ENCODE data around the gene OR2T11. TPM values are rescaled to one million over a fixed set of nuclear protein-coding genes. Genes with fewer than 3 reads are reported as not detected.
"Not testable (repeated sequence)": the region's sequence is repeated elsewhere in the genome, so short reads cannot be mapped to it uniquely, and the experiment has no call there.

OR2T11 gene, protein sequence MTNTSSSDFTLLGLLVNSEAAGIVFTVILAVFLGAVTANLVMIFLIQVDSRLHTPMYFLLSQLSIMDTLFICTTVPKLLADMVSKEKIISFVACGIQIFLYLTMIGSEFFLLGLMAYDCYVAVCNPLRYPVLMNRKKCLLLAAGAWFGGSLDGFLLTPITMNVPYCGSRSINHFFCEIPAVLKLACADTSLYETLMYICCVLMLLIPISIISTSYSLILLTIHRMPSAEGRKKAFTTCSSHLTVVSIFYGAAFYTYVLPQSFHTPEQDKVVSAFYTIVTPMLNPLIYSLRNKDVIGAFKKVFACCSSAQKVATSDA
- total RNA-seq (not detected in 2 replicates), polyA plus RNA-seq (not detected in 2 replicates)

DNA sequence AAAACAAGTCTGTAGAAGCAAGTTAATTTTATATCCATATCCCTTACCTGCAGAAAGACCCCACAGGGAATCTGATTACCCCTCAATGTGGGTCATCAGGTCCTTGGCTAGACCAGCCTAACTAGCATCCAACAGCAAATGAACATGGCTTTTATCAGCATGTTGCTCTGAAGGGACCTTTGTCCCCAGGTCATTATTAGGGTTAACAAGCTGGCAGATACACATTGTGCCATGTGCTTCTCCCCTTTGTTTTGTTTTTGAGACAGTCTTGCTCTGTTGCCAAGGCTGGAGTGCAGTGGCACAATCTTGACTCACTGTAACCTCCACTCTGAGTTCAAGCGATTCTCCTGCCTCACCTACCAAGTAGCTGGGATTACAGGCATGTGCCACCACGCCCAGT, at the start of gene OR2T11:
Gene OR2T11, minus strand, starts transcription at position 101 of the 400 bp plus-strand sequence. CDS start 7,963 bp downstream, outside the sequence.
- not testable (repeated sequence) for H3K27me3 ChIP-seq; H3K4me3 ChIP-seq; H3K4me1 ChIP-seq (ENCODE audit: insufficient read depth); H4K20me1 ChIP-seq (ENCODE audit: insufficient read depth, poor library complexity, severe bottlenecking); H3K9me3 ChIP-seq (ENCODE audit: low read depth); H2AFZ ChIP-seq; H3K79me2 ChIP-seq; H3K36me3 ChIP-seq (replicated peaks; ENCODE audit: insufficient read depth, low read depth); H3K27ac ChIP-seq; H3K9me2 ChIP-seq (replicated peaks; ENCODE audit: insufficient read depth); DNase-seq (ENCODE audit: low spot score); H3K4me2 ChIP-seq
- no CpG with 5 or more reads among the region's 2 CpGs for WGBS (ENCODE audit: low lambda C conversion rate, missing lambda C conversion rate)

DNA sequence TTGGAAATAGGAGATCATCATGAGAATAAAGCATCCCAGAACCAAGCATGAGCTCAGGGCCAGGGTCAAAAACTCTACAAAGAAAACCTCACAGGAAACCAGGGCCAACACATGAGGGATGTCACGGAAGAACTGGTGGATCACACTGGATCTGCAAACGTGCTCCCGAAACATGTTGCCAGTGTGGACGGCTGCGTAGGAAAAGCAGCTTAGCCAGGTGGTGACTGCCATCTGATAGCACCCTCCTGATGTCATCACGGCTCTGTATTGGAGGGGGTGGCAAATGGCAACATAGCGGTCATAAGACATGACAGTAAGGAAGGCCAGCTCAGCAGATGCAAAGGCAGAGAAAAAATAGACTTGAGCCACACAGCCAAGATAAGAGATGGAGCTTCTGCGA, 46.8 kb upstream of the OR2T11 start:
- H3K79me2 ChIP-seq, result no peaks in the 10 kb centered on the region
- no peak overlapping the region for H3K27ac ChIP-seq
- H3K4me3 ChIP-seq, result no peak overlapping the region
- H3K9me3 ChIP-seq (ENCODE audit: low read depth), result peaks cover 7% of the 10 kb centered on the region
- no peaks in the 10 kb centered on the region for H3K36me3 ChIP-seq (replicated peaks; ENCODE audit: insufficient read depth, low read depth)
- no peak for TF ChIP-seq EZH2 (IDR thresholded peaks at IDR 0.05; ENCODE audit: borderline replicate concordance)
- TF ChIP-seq, protein P1, sequence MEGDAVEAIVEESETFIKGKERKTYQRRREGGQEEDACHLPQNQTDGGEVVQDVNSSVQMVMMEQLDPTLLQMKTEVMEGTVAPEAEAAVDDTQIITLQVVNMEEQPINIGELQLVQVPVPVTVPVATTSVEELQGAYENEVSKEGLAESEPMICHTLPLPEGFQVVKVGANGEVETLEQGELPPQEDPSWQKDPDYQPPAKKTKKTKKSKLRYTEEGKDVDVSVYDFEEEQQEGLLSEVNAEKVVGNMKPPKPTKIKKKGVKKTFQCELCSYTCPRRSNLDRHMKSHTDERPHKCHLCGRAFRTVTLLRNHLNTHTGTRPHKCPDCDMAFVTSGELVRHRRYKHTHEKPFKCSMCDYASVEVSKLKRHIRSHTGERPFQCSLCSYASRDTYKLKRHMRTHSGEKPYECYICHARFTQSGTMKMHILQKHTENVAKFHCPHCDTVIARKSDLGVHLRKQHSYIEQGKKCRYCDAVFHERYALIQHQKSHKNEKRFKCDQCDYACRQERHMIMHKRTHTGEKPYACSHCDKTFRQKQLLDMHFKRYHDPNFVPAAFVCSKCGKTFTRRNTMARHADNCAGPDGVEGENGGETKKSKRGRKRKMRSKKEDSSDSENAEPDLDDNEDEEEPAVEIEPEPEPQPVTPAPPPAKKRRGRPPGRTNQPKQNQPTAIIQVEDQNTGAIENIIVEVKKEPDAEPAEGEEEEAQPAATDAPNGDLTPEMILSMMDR (IDR thresholded peaks at IDR 0.05; ENCODE audit: poor library complexity), result no peak
- no peak for TF ChIP-seq EZH2phosphoT487 (IDR thresholded peaks at IDR 0.05; ENCODE audit: low read depth, severe bottlenecking, unreplicated experiment)
- no peaks in the 10 kb centered on the region for H3K9me2 ChIP-seq (replicated peaks; ENCODE audit: insufficient read depth)
- no peak for DNase-seq (ENCODE audit: low spot score)
- H2AFZ ChIP-seq, result no peak overlapping the region
- WGBS (ENCODE audit: low lambda C conversion rate, missing lambda C conversion rate), result 76% methylated on average over 8 of the region's 8 CpGs
- no peaks in the 10 kb centered on the region for H3K4me1 ChIP-seq (ENCODE audit: insufficient read depth)
- no peaks in the 10 kb centered on the region for H4K20me1 ChIP-seq (ENCODE audit: insufficient read depth, poor library complexity, severe bottlenecking)
- no peaks in the 10 kb centered on the region for H3K27me3 ChIP-seq
- no peak overlapping the region for H3K4me2 ChIP-seq

DNA sequence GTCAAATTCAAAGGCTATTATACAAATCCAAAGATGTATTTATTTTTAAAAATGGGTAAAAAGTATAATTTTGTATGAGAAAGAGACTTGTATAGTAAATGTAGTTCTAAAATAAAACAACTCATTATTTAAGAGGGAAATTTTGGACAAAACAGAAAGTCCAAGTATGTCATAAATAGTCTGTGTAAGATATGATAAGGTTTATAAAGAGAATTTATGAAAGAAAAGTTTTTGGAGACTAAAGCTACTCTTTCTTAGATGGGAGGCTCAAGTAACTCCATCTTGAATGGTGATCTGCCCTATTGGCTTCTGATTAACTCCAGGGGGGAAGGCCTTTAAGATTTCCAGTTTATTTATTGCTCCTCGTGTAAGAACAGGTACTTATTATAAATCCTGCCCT, 35.1 kb upstream of the OR2T11 start:
- no peak overlapping the region for H3K27ac ChIP-seq
- TF ChIP-seq, protein P1 (IDR thresholded peaks at IDR 0.05; ENCODE audit: poor library complexity), result no peak
- TF ChIP-seq EZH2phosphoT487 (IDR thresholded peaks at IDR 0.05; ENCODE audit: low read depth, severe bottlenecking, unreplicated experiment), result no peak
- no peak for TF ChIP-seq EZH2 (IDR thresholded peaks at IDR 0.05; ENCODE audit: borderline replicate concordance)
- H3K9me2 ChIP-seq (replicated peaks; ENCODE audit: insufficient read depth), result no peaks in the 10 kb centered on the region
- no peaks in the 10 kb centered on the region for H3K79me2 ChIP-seq
- DNase-seq (ENCODE audit: low spot score), result no peak
- H3K9me3 ChIP-seq (ENCODE audit: low read depth), result no peaks in the 10 kb centered on the region
- H3K4me1 ChIP-seq (ENCODE audit: insufficient read depth), result no peaks in the 10 kb centered on the region
- 74% methylated on average over 1 of the region's 1 CpG for WGBS (ENCODE audit: low lambda C conversion rate, missing lambda C conversion rate)
- no peaks in the 10 kb centered on the region for H4K20me1 ChIP-seq (ENCODE audit: insufficient read depth, poor library complexity, severe bottlenecking)
- H3K36me3 ChIP-seq (replicated peaks; ENCODE audit: insufficient read depth, low read depth), result no peaks in the 10 kb centered on the region
- H3K27me3 ChIP-seq, result no peaks in the 10 kb centered on the region
- H2AFZ ChIP-seq, result no peak overlapping the region
- H3K4me3 ChIP-seq, result no peak overlapping the region
- H3K4me2 ChIP-seq, result no peak overlapping the region

DNA sequence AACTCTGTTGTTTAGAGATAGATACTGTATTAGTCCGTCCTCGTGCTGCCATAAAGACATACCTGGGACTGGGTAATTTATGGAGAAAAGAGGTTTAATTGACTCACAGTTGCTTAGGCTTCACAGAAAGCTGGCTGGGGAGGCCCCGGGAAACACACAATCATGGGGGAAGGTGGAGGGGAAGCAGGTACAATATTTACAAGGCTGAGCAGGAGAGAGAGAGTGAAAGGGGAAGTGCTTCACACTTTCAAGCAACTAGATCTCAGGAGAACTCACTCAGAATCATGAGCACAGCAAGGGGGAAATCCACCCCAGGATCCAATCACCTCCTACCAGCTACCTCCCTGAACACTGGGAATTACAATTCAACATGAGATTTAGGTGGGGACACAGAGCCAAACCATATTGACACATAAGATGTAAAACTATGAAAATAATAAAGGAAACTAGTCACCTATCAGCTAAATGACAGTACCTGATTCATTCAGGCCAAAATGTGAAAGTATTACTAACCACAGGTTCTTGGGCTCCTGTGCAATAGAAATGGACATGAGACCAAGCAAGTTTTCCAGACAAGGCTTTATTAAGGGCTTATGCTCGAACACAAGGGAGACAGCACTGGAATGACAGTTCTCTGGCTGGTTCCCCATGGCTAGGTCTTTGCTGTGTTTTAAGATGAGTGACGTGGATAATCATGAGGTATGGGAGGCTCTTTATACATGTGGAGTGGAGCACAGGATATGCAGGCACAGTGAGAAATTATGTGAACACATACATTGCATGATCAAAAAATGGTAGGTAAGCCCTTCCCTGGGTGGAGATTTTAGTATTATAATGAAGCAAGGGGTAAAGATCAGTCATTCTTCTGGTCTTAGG, 28.8 kb upstream of the OR2T11 start:
- not testable (repeated sequence) for H4K20me1 ChIP-seq (ENCODE audit: insufficient read depth, poor library complexity, severe bottlenecking); H3K9me2 ChIP-seq (replicated peaks; ENCODE audit: insufficient read depth); H3K79me2 ChIP-seq; H3K27me3 ChIP-seq; H3K36me3 ChIP-seq (replicated peaks; ENCODE audit: insufficient read depth, low read depth); H3K9me3 ChIP-seq (ENCODE audit: low read depth); H2AFZ ChIP-seq; H3K4me2 ChIP-seq; DNase-seq (ENCODE audit: low spot score); H3K27ac ChIP-seq; H3K4me1 ChIP-seq (ENCODE audit: insufficient read depth); H3K4me3 ChIP-seq
- 60% methylated on average over 5 of the region's 5 CpGs for WGBS (ENCODE audit: low lambda C conversion rate, missing lambda C conversion rate)

DNA sequence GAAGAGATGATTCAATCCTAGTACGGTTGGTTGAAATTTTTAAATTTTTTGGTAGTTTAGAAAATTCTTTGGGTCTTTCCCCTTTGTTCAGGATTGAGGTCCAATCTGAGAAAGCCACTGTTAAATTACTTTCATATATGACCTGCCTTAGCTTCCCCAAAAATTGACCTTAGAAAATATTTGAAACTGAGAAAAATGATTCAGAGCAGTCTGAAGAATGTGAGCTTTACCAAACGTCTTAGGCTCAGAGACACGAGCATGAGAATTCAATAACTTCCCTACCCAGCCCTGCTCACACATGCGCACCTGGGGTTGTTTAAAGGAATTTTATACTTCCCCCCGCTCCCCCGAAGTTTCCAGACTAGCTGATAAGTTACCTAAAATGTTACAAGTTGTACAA, 21.9 kb upstream of the OR2T11 start:
- H4K20me1 ChIP-seq (ENCODE audit: insufficient read depth, poor library complexity, severe bottlenecking); H3K4me2 ChIP-seq; H3K27me3 ChIP-seq; H3K4me1 ChIP-seq (ENCODE audit: insufficient read depth); H3K9me2 ChIP-seq (replicated peaks; ENCODE audit: insufficient read depth); DNase-seq (ENCODE audit: low spot score); H3K4me3 ChIP-seq; H3K27ac ChIP-seq; H3K79me2 ChIP-seq; H2AFZ ChIP-seq; H3K9me3 ChIP-seq (ENCODE audit: low read depth); H3K36me3 ChIP-seq (replicated peaks; ENCODE audit: insufficient read depth, low read depth): not testable (repeated sequence)
- 67% methylated on average over 6 of the region's 6 CpGs for WGBS (ENCODE audit: low lambda C conversion rate, missing lambda C conversion rate)

DNA sequence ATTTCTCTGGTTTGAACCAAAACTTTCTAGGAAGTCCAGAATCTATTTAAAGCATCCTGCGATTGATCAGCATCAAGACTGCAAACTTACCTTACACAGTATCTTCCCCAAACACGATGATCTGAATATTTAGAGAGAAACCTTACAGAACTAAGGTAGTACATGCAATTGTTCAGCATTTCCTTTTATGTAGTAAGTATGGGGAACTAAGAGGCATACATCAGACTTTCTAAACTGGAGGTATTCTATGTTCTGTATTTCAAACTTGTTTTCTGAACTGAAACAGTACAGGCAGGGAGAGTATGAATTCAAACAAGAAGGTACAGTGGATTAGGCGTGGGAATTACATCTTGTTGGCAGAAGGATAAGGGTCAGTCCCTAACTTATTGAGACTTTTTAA, 20.5 kb upstream of the OR2T11 start, which contains the start of gene OR2T27:
Gene OR2T27, minus strand, starts transcription at position 175 of the 400 bp plus-strand sequence. CDS start 4,644 bp downstream, outside the sequence.
- not testable (repeated sequence) for H3K36me3 ChIP-seq (replicated peaks; ENCODE audit: insufficient read depth, low read depth); H3K27ac ChIP-seq; DNase-seq (ENCODE audit: low spot score); H4K20me1 ChIP-seq (ENCODE audit: insufficient read depth, poor library complexity, severe bottlenecking); H2AFZ ChIP-seq; H3K27me3 ChIP-seq; H3K9me3 ChIP-seq (ENCODE audit: low read depth); H3K4me3 ChIP-seq; H3K79me2 ChIP-seq; H3K9me2 ChIP-seq (replicated peaks; ENCODE audit: insufficient read depth); H3K4me1 ChIP-seq (ENCODE audit: insufficient read depth); H3K4me2 ChIP-seq
- WGBS (ENCODE audit: low lambda C conversion rate, missing lambda C conversion rate), result 50% methylated on average over 1 of the region's 3 CpGs
